ENCODE data around the gene ARHGAP6.
A peak's percentile ranks its signal among the peaks of the same experiment; 100 is the strongest.
"Not testable (repeated sequence)": the region's sequence is repeated elsewhere in the genome, so short reads cannot be mapped to it uniquely, and the experiment has no call there.

The ARHGAP6 gene

DNA sequence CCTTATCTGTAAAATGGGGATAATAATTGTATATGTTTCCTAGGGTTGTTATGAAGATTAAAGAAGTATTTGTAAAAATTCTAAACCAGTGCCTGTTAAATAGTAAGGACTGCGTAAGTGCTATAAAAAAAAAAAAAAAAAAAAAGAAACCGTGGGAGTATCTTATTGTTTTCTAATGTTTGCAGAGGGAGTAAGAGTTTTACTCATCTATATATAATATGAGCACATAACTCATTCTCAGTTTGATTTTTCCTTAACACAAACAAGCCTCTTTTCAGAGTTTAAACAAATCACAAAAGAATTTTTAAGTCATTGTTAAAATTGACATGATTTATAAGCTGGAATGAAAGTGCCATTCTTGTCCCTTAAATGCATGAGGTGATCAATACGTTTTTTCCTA lies 267.6 kb downstream of the ARHGAP6 start:
- no peak for DNase-seq (ENCODE audit: low read depth)

DNA sequence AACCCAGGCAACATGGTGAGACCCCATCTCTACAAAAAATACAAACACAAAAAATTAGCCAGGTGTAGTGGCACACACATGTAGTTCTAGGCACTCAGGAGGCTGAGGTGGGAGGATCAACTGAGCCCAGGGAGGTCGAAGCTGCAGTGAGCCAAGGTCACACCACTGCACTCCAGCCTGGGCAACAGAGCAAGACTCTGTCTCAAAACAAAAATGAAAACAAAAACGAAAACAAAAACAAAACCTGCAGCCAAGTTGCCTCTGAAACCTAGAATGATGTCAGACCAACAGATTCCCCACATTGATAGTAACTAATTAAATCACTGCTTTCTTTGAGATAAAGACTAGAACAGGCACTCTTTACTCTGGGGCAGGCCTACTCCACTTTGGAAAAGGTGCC lies 268.0 kb downstream of the ARHGAP6 start:
- DNase-seq (ENCODE audit: low read depth), result no peak

DNA sequence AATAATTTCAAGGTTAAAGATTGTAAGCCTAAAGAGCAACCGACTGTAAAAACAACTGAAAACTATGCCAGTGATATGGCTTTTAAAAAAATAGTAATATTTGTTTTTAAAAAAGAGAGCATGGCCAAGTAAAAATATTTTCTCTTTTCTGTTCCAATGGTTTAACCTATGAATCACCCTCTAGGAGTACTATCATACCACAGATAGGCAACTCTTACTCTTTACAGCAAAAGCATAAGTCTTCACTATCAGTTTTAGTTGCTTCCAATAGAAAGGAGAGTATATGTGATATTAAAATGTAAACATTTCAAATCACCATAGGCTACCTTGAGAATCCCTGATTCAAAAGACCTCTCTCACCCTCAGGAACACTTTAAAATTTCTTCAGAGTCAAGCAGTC lies 269.9 kb downstream of the ARHGAP6 start:
- no peak for DNase-seq (ENCODE audit: low read depth)

DNA sequence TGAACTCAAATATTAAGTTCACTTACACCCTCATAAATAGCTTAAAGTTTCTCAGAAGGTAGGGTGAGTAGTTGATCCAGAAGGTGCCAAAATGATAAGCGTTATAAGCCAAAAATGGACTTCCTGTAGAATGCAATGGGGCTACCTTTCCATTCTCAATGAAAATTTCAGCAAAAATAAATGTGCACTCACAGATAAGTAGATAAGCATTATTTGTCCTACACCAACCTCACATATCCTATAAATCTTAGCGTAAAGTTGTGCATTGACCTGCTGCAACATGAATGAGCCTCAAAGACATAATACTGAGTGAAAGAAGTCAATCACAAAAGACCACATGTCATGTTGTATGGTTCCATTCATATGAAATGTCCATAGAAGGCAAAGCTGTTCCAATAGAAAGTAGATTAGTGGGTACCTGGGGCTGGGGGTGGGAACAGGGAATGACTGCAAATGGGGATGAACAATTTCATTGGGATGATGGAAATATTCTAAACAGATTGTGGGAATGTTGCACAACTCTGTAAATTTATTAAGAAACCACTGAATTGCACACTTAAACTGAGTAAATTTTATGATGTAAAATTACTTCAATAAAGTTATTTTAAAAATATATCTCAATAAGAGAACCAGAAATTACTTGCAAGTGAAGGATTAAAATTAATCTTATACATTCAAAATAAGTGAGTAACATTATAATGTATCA lies 271.6 kb downstream of the ARHGAP6 start:
- DNase-seq (ENCODE audit: low read depth), result no peak

DNA sequence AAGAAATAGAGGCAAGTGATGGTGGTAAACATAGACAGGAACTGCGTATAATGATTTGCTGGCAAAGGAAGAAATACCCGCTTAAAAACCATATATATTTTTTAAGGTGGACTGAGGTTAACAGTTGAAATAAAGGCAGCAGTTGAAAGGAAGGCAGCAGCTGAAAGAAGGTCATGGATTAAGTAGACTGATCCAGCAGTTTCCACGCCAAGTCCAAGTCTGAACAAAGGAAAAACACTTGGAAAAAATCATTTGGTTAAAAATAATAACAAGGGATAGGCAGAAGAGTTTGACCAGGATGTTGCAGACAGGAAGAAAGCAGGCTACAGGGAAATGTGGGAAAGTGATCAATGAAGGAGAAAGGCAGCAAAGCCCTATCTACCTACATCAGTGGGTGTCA lies 278.9 kb downstream of the ARHGAP6 start:
- DNase-seq (ENCODE audit: low read depth), result no peak

DNA sequence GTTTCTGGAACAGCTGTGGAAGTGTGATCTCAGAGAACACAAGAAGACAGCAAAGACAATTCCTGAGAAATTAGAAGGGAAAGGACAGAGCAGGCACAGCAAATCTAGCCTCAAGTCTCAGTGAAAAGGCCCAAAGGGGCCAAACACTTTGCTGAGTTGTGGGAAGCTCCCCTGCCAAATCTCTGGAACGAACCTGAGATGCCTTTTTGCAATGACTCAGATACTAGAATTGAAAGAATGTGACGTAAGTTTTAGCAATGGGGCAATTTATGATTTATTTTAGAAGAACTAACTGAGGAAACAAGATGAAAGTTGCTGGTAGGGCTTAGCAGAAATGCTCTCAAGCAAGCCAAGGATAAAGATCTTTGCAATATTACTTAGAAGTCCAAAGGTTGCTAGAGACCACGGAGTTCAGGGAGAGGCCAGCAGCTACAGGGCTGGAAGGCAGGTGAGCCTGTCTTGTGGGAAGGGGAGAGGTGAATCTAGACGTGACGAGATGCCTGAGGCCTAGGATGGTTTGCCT lies 279.7 kb downstream of the ARHGAP6 start:
- peak; percentile 58 for DNase-seq (ENCODE audit: low read depth)

DNA sequence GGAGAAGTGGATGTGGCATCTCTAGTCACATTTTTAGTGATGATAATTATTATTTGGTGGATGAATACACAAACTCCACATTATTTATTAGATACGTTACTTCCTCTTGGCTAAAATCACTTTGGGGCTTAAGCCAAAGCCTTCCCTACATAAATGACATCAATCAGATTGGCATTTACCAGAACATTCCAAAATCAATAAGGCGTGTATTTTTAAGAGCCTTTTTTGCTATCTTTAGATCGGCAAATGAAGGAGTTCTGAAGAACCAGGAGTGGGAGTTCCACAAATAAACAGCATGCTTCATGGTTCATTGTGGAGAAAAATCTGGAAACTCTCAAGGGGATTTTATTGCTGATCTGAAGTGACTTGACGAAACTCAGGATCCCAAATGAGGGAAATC lies 282.8 kb downstream of the ARHGAP6 start:
- DNase-seq (ENCODE audit: low read depth), result no peak

DNA sequence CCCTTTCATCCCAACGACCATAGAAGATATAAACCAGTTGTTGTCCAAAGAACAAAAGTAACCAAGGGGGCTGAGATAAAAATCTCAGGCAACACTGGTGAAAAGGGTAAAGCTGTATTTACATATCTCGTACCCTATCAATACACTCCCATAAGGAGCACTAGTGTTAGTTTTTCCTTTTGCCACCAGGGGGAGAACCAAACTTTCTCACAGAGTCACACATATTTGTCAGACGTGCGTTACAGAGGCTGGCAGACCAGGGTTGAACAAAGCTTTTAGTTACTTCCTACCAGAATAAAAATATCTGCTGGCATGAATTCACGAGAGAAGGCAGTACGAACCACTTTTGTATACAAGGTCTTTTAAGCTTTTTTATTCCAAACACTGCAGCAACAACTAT lies 284.3 kb downstream of the ARHGAP6 start:
- DNase-seq (ENCODE audit: low read depth), result peak; percentile 50

DNA sequence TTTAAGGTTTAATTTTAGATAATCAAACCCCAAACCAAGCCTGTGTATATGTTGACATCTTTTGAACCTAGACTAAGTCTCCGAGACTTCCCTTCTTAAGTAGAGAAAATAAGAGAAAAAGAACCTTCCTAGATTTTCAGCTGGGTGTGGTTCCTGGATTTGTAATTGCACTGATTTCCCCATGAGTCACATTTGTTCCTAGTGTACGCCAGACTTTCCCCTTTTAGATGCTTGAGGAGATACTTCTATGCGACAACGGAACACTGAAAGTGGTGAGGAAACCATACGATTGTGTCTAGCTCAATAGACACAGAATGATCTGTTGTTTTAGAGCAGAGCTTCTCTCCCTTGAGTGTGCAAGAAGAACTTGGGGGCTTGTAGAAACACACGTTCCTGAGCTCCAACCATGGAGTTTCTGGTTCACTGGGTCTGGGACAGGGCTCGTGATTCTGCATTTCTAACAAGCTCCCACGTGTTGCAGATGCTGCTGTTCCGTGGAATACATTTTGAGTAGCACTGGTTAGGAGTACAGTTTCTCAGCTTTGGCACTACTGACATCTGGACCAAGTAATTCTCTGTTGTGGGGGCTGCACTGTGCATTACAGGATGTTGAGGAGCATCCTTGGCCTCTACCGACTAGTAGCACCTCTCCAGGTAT lies 285.4 kb downstream of the ARHGAP6 start:
- peak; percentile 22 for DNase-seq (ENCODE audit: low read depth)

DNA sequence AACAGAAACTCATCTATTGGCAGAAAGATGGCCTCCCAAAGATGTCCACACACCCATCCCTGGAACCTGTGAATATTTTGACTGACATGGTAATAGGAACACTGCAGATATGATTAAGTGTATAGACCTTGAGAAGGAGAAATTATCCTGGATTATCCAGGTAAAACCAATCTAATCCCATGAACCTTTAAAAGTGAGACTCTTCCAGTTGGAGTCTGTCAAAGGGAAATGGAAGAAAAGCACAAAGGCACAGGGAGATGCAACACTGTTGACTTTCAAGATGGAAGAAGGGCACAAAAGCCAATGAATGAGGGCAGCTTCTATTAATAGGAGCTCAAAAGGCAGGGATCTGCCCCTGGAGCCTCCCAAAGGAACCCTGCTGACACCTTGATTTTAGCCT lies 289.6 kb downstream of the ARHGAP6 start:
- no peak for DNase-seq (ENCODE audit: low read depth)

DNA sequence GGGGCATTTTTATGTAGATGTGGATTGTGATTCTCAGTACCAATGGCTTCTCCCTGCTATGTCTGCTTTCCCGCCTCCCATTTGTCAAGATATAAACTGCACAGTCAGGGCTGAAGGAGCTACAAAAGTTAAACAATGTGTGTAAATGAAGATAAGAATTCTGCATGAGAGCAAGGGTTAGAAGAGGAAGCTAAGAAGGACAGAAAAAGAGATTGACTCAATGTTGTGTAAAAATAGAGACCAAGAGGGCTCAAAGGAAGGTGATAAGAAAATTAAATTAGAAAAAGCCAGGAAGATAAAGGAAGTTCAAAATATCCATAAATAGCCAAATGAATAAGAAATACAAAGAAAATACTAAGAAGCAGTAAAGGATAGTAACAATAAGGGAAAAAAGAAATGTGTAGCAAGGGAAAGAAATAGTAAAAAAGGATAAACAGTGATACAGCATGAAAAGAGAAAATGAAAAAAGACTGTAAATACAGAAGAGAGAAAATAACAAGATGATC lies 290.1 kb downstream of the ARHGAP6 start:
- DNase-seq (ENCODE audit: low read depth), result no peak

DNA sequence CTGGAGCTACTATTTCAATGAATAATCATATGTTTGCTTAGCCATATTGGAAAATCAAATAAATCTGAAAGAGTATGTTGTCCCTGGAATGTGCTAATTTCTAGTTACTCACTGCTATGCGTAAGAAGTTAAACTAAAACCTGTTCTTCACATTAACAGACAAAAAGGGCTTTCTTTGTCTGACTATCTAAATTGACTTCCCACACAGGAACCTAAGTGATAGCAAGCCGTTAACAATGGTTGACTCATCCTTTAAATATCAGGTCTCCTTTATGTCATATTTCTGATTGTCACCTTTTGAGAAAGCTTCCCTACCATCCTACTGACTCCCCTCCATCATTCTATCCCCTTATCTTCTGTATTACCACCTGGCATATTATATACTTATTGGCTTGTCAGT lies 291.1 kb downstream of the ARHGAP6 start:
- no peak for DNase-seq (ENCODE audit: low read depth)

DNA sequence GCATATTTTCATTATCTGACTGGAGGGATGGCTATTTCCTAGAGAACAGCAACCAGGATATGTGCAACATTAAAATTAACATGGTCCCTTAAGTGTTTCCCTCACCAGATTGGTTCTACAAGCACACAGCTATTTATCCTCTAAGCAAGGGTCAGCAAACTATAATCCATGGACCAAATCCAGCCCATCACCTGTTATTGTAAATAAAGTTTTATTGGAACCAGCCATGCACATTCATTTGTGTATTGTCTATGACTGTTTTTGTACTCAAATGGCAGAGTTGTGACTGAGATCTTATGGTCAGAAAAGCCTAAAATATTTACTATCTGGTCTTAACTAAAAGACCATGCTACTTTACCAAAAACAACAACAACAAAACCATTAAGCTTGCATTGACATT lies 294.6 kb downstream of the ARHGAP6 start:
- DNase-seq (ENCODE audit: low read depth), result no peak

DNA sequence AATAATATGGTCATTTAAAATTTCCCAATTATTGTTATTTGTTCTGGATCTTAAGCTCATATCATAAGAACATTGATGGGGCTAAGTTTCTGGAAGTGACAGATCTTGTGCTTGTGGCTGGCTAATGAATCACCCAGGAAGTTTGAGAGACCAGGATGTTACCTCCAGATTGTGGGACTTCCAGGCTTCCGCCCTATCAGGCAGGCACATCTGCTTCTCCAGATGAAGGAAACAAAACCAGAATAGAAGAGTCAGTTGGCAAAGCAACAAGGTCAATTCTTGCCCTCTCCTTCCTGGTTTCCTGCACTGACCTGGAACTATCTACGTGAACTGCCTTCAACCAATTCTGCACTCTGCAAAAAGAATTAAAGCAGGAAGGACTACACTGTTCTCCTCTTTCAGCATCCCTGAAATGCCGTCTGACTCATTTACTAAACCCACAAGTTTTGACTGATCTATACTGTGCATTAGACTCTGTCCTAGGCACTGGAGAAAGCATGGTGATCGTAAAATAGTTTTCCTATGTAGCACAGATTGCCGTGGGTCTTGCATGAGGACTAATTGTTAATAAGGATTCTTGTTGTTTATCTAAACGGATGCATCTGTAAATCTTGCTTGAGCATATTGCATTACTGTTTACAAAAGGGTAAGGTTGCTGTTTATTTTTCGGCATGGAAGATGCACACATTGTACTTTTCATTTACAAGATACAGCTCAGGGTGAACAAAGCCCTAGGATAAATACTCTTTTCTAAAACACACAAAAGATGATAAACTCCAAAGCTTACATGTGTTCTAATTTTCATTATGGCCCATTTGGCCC lies 297.9 kb downstream of the ARHGAP6 start:
- DNase-seq (ENCODE audit: low read depth), result no peak

DNA sequence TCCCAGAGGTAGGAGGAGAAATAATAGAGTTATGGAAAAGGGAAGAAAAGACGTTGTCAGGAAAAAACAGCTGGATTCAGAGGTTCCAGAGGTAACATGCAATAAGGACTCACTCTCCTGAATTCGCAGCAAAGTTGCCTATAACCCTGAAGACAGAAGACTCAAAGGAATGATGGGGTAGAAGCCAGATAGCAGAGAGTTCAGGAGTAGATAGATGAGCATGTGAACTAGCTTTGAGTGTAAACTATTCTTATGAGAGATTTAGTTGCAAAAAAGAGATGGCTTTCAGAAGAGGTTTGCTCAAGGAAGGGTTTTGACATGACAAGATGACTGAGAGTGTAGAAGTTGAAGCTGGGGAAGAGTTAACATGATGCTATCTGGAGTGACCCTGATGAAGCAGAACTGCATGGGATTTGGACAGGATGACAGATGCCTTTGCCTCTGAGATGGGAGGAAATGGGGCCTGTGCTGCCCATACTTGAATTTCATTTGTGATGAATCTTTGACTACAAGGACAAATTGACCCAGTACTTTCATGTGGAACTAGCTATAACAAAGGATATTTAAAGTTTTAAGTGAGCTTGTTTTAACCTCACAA lies 298.6 kb downstream of the ARHGAP6 start:
- DNase-seq (ENCODE audit: low read depth), result no peak

DNA sequence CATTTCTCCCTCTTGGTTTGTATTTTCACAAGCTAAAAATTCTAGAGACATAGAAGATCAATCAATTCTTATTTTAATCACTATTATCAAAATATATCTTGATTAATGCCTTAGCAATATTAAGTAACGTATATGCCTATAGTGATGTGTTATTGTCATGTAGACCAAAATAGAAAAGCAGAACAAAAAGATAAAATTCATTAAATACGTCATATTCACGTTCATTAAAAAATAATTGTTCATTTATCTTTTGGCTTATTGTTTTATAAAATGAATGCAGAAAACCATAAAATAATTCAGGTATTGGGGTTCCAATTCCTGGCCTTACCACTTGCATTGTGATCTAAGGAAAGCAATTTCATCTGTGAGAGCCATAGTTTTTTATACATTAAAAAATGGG lies 300.3 kb downstream of the ARHGAP6 start:
- DNase-seq (ENCODE audit: low read depth), result no peak

DNA sequence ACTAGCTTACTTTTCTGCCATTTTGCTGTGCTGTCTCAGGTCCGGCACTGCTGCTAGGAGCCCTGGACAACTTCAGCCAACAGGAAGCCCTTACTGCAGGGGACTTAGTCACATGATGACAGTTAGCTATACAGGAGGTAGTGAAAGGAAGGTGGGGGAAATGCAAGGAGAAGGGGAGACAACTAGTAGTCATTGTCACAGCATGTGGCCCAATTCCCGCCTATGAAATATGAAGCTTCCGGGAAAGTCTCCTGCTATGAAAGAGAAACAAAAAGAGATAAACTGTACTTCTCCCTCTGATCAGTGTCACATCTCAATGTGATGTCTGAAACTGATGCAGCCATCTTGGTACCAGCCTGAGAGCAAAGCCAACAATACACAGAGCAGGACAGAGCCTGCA lies 300.9 kb downstream of the ARHGAP6 start:
- no peak for DNase-seq (ENCODE audit: low read depth)

DNA sequence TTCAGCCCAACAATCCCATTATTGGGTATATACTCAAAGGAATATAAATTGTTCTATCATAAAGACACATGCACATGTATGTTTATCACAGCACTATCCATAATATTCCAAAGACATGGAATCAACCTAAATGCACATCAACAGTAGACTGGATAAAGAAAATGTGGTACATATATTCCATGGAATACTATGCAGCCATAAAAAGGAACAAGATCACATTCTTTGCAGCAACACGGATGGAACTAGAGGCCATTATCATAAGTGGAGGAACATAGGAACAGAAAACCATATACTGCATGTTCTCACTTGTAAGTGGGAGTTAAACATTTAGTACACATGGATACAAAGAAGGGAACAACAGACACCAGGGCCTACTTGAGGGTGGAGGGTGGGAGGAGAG lies 301.9 kb downstream of the ARHGAP6 start:
- DNase-seq (ENCODE audit: low read depth), result not testable (repeated sequence)

DNA sequence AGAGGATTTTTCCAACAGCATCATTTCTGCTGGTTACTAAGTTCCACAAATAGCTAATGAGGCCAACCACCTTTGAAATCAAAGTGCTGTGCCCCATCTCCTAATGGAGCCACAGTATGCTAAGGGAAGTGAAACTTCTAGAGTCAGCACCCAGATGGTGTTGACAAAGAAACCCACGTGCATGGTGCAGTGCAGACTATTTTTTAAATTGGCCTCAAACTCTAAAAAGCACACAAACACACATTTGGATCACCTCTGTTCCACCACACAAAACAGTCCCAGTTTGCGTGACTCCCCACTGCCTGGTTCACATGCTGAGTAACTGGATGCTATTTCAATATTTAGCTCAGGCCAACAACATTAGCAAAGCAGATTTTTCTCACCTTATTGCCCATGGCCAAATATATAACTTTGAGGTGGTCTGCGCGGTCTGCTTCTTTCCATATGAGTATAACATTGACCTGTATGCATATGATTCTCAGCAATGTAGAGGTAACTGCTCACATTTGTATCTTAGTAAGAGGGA lies 302.6 kb downstream of the ARHGAP6 start:
- no peak for DNase-seq (ENCODE audit: low read depth)

DNA sequence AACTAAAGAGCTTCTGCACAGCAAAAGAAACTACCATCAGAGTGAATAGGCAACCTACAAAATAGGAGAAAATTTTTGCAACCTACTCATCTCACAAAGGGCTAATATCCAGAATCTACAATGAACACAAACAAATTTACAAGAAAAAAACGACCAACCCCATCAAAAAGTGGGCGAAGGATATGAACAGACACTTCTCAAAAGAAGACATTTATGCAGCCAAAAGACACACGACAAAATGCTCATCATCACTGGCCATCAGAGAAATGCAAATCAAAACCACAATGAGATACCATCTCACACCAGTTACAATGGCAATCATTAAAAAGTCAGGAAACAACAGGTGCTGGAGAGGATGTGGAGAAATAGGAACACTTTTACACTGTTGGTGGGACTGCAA lies 304.1 kb downstream of the ARHGAP6 start:
- DNase-seq (ENCODE audit: low read depth), result not testable (repeated sequence)

DNA sequence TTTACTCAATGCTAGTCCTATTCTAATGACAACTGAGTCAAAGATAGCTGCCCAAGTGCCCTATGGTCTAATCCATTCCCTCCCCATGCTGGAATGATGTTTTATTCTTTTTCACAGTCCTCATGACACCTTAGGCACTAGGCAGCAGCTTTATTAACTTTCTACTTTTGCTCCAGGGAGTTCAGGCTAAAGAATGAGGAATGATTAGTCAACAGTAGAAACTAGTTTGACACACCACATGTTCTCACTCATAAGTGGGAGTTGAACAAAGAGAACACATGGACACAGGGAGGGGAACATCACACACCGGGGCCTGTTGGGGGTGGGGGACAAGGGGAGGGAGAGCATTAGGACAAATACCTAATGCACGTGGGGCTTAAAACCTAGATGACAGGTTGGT lies 309.8 kb downstream of the ARHGAP6 start:
- DNase-seq (ENCODE audit: low read depth), result not testable (repeated sequence)
